ENCODE results near the gene TM9SF2. TPM values are rescaled to one million over a fixed set of nuclear protein-coding genes. Genes with fewer than 3 reads are reported as not detected.

Gene TM9SF2
- total RNA-seq, 1 experiment from 2014 or later = 67.9 TPM

DNA sequence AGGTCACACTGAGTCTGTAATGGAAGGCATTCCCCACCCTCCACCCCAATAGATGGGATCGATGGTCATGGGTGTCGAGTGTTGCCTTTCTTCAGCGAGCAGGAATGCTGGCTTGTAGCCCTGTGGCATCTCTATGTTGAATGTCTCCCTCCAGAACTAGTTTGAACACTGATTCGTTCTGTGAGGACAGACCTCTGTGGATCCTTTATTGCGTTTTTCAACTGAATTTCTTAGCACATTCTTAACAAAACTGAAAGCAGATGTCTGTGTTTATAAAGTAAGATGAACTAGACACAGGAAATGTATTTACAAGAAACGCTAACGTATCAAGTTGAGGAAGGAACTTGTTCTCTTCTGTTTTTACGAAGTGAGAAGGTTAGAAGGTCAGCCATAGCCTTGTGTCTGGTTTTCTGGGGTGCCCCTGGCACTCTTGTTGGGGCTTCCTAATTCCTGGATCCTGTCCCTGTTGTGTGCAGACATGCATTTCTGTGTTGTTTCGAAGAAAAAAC lies 36.8 kb upstream of the TM9SF2 start:
- POLR2A ChIA-PET = no interaction called here
- intact Hi-C loops (cut with micrococcal nuclease; ENCODE audit: unreplicated experiment) (no loop called here), in situ Hi-C loops (cut with HindIII; ENCODE audit: low pct_unique_long_range_greater_than_20kb, low sequenced_read_pairs) (no loop called here)
- H3K36me3 ChIP-seq (ENCODE audit: control insufficient read depth, insufficient read depth, low read length) = no peaks in the 10 kb centered on the region
- TF ChIP-seq, protein P1, sequence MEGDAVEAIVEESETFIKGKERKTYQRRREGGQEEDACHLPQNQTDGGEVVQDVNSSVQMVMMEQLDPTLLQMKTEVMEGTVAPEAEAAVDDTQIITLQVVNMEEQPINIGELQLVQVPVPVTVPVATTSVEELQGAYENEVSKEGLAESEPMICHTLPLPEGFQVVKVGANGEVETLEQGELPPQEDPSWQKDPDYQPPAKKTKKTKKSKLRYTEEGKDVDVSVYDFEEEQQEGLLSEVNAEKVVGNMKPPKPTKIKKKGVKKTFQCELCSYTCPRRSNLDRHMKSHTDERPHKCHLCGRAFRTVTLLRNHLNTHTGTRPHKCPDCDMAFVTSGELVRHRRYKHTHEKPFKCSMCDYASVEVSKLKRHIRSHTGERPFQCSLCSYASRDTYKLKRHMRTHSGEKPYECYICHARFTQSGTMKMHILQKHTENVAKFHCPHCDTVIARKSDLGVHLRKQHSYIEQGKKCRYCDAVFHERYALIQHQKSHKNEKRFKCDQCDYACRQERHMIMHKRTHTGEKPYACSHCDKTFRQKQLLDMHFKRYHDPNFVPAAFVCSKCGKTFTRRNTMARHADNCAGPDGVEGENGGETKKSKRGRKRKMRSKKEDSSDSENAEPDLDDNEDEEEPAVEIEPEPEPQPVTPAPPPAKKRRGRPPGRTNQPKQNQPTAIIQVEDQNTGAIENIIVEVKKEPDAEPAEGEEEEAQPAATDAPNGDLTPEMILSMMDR (IDR thresholded peaks at IDR 0.05) = no peak
- TF ChIP-seq SIN3A (IDR thresholded peaks at IDR 0.05; ENCODE audit: borderline replicate concordance, insufficient read depth, low read depth, low read length) = no peak
- no peak for TF ChIP-seq TCF7L2 (IDR thresholded peaks at IDR 0.05; ENCODE audit: low read depth, low read length)
- TF ChIP-seq POLR2AphosphoS5 (IDR thresholded peaks at IDR 0.05; ENCODE audit: low read depth, low read length) = no peak
- TF ChIP-seq, protein P2, sequence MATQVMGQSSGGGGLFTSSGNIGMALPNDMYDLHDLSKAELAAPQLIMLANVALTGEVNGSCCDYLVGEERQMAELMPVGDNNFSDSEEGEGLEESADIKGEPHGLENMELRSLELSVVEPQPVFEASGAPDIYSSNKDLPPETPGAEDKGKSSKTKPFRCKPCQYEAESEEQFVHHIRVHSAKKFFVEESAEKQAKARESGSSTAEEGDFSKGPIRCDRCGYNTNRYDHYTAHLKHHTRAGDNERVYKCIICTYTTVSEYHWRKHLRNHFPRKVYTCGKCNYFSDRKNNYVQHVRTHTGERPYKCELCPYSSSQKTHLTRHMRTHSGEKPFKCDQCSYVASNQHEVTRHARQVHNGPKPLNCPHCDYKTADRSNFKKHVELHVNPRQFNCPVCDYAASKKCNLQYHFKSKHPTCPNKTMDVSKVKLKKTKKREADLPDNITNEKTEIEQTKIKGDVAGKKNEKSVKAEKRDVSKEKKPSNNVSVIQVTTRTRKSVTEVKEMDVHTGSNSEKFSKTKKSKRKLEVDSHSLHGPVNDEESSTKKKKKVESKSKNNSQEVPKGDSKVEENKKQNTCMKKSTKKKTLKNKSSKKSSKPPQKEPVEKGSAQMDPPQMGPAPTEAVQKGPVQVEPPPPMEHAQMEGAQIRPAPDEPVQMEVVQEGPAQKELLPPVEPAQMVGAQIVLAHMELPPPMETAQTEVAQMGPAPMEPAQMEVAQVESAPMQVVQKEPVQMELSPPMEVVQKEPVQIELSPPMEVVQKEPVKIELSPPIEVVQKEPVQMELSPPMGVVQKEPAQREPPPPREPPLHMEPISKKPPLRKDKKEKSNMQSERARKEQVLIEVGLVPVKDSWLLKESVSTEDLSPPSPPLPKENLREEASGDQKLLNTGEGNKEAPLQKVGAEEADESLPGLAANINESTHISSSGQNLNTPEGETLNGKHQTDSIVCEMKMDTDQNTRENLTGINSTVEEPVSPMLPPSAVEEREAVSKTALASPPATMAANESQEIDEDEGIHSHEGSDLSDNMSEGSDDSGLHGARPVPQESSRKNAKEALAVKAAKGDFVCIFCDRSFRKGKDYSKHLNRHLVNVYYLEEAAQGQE (IDR thresholded peaks at IDR 0.05; ENCODE audit: insufficient read depth in 1 of 2, low read depth in 2 of 2, low read length in 1 of 2) = no peak
- DNase-seq (ENCODE audit: low read depth, low spot score) (no peak), ATAC-seq (no peak)
- BruUV-seq (replicated peaks) = no TSS peak
- no peak overlapping the region for H3K27ac ChIP-seq (ENCODE audit: low read length)
- CTCF ChIA-PET = no interaction called here
- no peaks in the 10 kb centered on the region for H3K9me3 ChIP-seq (ENCODE audit: control insufficient read depth, insufficient read depth, low read depth, low read length)
- no peaks in the 10 kb centered on the region for H3K4me1 ChIP-seq (ENCODE audit: control insufficient read depth, insufficient read depth, low read length)
- no peak overlapping the region for H3K4me3 ChIP-seq (ENCODE audit: low read depth in 2 of 2, low read length in 2 of 2)
- no peaks in the 10 kb centered on the region for H3K27me3 ChIP-seq (ENCODE audit: control insufficient read depth, insufficient read depth, low read length)

DNA sequence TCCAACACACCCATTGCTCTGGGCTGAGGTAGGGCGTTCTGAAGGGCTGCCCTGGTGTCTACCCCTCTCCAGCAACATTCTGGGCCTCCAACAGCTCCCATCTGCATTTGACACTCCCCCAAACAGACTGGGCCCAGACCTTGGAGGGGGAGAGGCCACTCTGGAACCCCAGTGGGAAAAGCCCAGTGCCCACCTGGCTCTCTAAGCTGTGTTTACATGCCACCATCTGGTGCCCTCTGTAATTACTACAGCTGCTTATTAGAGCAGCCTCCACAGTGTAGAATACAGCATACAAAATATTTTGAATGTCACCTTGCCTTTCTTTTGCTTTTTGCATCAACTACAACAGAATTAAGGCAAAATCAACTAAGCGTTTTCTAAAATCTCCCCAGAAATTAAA lies 35.8 kb upstream of the TM9SF2 start:
- no peak for TF ChIP-seq TCF7L2 (IDR thresholded peaks at IDR 0.05; ENCODE audit: low read depth, low read length)
- no peak for TF ChIP-seq SIN3A (IDR thresholded peaks at IDR 0.05; ENCODE audit: borderline replicate concordance, insufficient read depth, low read depth, low read length)
- TF ChIP-seq, protein P1 (IDR thresholded peaks at IDR 0.05) = no peak
- no peak for TF ChIP-seq POLR2AphosphoS5 (IDR thresholded peaks at IDR 0.05; ENCODE audit: low read depth, low read length)
- ATAC-seq = no peak
- Histone ChIP-seq H3K36me3 (ENCODE audit: control insufficient read depth, insufficient read depth, low read length) (no peaks in the 10 kb centered on the region), H3K27me3 (ENCODE audit: control insufficient read depth, insufficient read depth, low read length) (no peaks in the 10 kb centered on the region), H3K27ac (ENCODE audit: low read length) (no peak overlapping the region), H3K4me3 (ENCODE audit: low read depth in 2 of 2, low read length in 2 of 2) (no peak overlapping the region), H3K4me1 (ENCODE audit: control insufficient read depth, insufficient read depth, low read length) (no peaks in the 10 kb centered on the region), H3K9me3 (ENCODE audit: control insufficient read depth, insufficient read depth, low read depth, low read length) (no peaks in the 10 kb centered on the region)
- POLR2A ChIA-PET = interaction anchor here (0.6 kb wide), 1 partner anchor 11 kb away, joined by 3 read pairs; no protein-coding TSS in a partner anchor
- no peak for DNase-seq (ENCODE audit: low read depth, low spot score)
- intact Hi-C loops (cut with micrococcal nuclease; ENCODE audit: unreplicated experiment) (no loop called here), in situ Hi-C loops (cut with HindIII; ENCODE audit: low pct_unique_long_range_greater_than_20kb, low sequenced_read_pairs) (no loop called here)
- CTCF ChIA-PET = no interaction called here
- BruUV-seq (replicated peaks) = no TSS peak

Data from Panc1 (cell line).